ENCODE data around the gene ASTN2.

Gene ASTN2

GRCh38 chr9:116555556-116556155 is 859.2 kb downstream of the ASTN2 start:
- no peak for TF ChIP-seq CTCF (IDR thresholded peaks at IDR 0.05)
- DNase-seq = no peak
- intact Hi-C loops (cut with DNase I; ENCODE audit: low total_unique reads) = no loop called here
- no peaks in the 10 kb centered on the region for H3K36me3 ChIP-seq
- H3K4me1 ChIP-seq = peaks cover 0 to under 1% (median 0%) of the 10 kb centered on the region in 4 donors
- no peaks in the 10 kb centered on the region for H3K27me3 ChIP-seq
- H3K27ac ChIP-seq = no peak overlapping the region
- no peak overlapping the region for H3K4me3 ChIP-seq
- no peaks in the 10 kb centered on the region for H3K9me3 ChIP-seq

GRCh38 chr9:116555119-116555518 is 859.7 kb downstream of the ASTN2 start:
- H3K4me1 ChIP-seq = peaks cover 0 to 5% (median 0%) of the 10 kb centered on the region in 4 donors
- no peak for TF ChIP-seq CTCF (IDR thresholded peaks at IDR 0.05)
- H3K9me3 ChIP-seq = no peaks in the 10 kb centered on the region
- H3K27ac ChIP-seq = no peak overlapping the region
- H3K27me3 ChIP-seq = no peaks in the 10 kb centered on the region
- intact Hi-C loops (cut with DNase I; ENCODE audit: low total_unique reads) = no loop called here
- H3K36me3 ChIP-seq = no peaks in the 10 kb centered on the region
- DNase-seq = no peak
- H3K4me3 ChIP-seq = no peak overlapping the region

- H3K4me1 ChIP-seq = peaks cover 0 to 8% (median 0%) of the 10 kb centered on the region in 4 donors
- no peak for TF ChIP-seq CTCF (IDR thresholded peaks at IDR 0.05)
- H3K36me3 ChIP-seq = no peaks in the 10 kb centered on the region
- intact Hi-C loops (cut with DNase I; ENCODE audit: low total_unique reads) = no loop called here
- no peaks in the 10 kb centered on the region for H3K27me3 ChIP-seq
- no peak overlapping the region for H3K27ac ChIP-seq
- no peak for DNase-seq
- no peak overlapping the region for H3K4me3 ChIP-seq
- no peaks in the 10 kb centered on the region for H3K9me3 ChIP-seq
These were observed 864.0 kb downstream of the ASTN2 start for GRCh38 chr9:116550696-116551436.

GRCh38 chr9:116549786-116550660 is 864.8 kb downstream of the ASTN2 start:
- Histone ChIP-seq H3K36me3 (no peaks in the 10 kb centered on the region), H3K4me3 (no peak overlapping the region), H3K27ac (no peak overlapping the region), H3K27me3 (no peaks in the 10 kb centered on the region), H3K4me1 (peaks cover 0 to 8% (median 0%) of the 10 kb centered on the region in 4 donors), H3K9me3 (no peaks in the 10 kb centered on the region)
- no peak for DNase-seq
- intact Hi-C loops (cut with DNase I; ENCODE audit: low total_unique reads) = no loop called here
- TF ChIP-seq CTCF (IDR thresholded peaks at IDR 0.05) = no peak

- no peak for TF ChIP-seq CTCF (IDR thresholded peaks at IDR 0.05)
- Histone ChIP-seq H3K4me3 (no peak overlapping the region), H3K27me3 (no peaks in the 10 kb centered on the region), H3K9me3 (no peaks in the 10 kb centered on the region), H3K27ac (no peak overlapping the region), H3K4me1 (peaks cover 0 to 11% (median 0%) of the 10 kb centered on the region in 4 donors), H3K36me3 (no peaks in the 10 kb centered on the region)
- peak; percentile 83 to 88 for DNase-seq
- intact Hi-C loops (cut with DNase I; ENCODE audit: low total_unique reads) = no loop called here
These were observed 865.7 kb downstream of the ASTN2 start for GRCh38 chr9:116549061-116549664.
